Natural killer cell (primary cell): ENCODE data around the gene ADI1. TPM values are rescaled to one million over a fixed set of nuclear protein-coding genes. Genes with fewer than 3 reads are reported as not detected.

Experiments used
- ATAC-seq, 3 donors: fragments of 150-1000 bp in 2 of 3; fragments of 200-7000 bp in 1 of 3; cut with Tn5 transposase; 1 replicate in 1 of 3; 2 replicates in 2 of 3; pipeline ENCODE4 v1.10.0; 2021; ENCODE audit warnings: mild to moderate bottlenecking in 2 of 3, moderate library complexity in 2 of 3
- DNase-seq, 2 donors: peaks; one replicate each; pipeline versions ENCODE4 v3.0.0 to v3.0.0-alpha.2; 2013 to 2021; ENCODE audit warnings: mixed read lengths in 1 of 2
- H3K27ac ChIP-seq: one replicate; pipeline ENCODE4 v1.5.1; 2013; ENCODE audit warnings: mild to moderate bottlenecking, low read length
- H3K27me3 ChIP-seq: one replicate; pipeline ENCODE4 v1.6.1; 2013; ENCODE audit warnings: low read length; ENCODE audit not compliant: control insufficient read depth, insufficient read depth
- H3K36me3 ChIP-seq: one replicate; pipeline ENCODE4 v1.6.1; 2013; ENCODE audit warnings: low read length; ENCODE audit not compliant: control insufficient read depth, insufficient read depth
- H3K4me1 ChIP-seq: one replicate; pipeline ENCODE4 v1.6.1; 2013; ENCODE audit warnings: low read length; ENCODE audit not compliant: control insufficient read depth, insufficient read depth
- H3K4me3 ChIP-seq: one replicate; pipeline ENCODE4 v1.5.1; 2013; ENCODE audit warnings: low read length
- H3K9me3 ChIP-seq: one replicate; pipeline ENCODE4 v1.6.1; 2013; ENCODE audit warnings: low read length; ENCODE audit not compliant: control insufficient read depth, insufficient read depth
- H3K27ac Mint-ChIP-seq, 2 donors: one replicate each; pipeline ENCODE4 v1.8.0; 2022; ENCODE audit warnings: mild to moderate bottlenecking in 2 of 2, mixed read lengths in 2 of 2, moderate library complexity in 1 of 2
- H3K27me3 Mint-ChIP-seq, 2 donors: one replicate each; pipeline ENCODE4 v1.8.0; 2022; ENCODE audit warnings: low read depth in 2 of 2, mixed read lengths in 2 of 2
- H3K36me3 Mint-ChIP-seq: one replicate; pipeline ENCODE4 v1.8.0; 2022; ENCODE audit warnings: mixed read lengths
- H3K4me1 Mint-ChIP-seq, 2 donors: one replicate each; pipeline ENCODE4 v1.8.0; 2022; ENCODE audit warnings: mixed read lengths in 2 of 2
- H3K4me3 Mint-ChIP-seq: one replicate; pipeline ENCODE4 v1.8.0; 2022; ENCODE audit warnings: mild to moderate bottlenecking, moderate library complexity, mixed read lengths
- H3K9me3 Mint-ChIP-seq, 2 donors: one replicate each; pipeline ENCODE4 v1.8.0; 2022; ENCODE audit warnings: mixed read lengths in 2 of 2
- CTCF ChIP-seq: fragments of 200-600 bp; IDR thresholded peaks from one replicate; pipeline ENCODE4 v1.8.0; 2022; ENCODE audit warnings: antibody characterized with exemption
- WGBS: methylation state at CpG from one replicate; pipeline ENCODE4 v1.1.7; 2013; ENCODE audit warnings: missing lambda C conversion rate; ENCODE audit not compliant: insufficient coverage; 5-methylcytosine and 5-hydroxymethylcytosine counted together
- intact Hi-C: fragments of 100-400 bp; cut with micrococcal nuclease; formaldehyde crosslinking; loops from one replicate; pipeline ENCODE4 v1.14.2; 2022
- total RNA-seq, 4 donors: library from RNA; stranded (reverse); fragments of 120-200 nt in 1 of 4; gene quantifications; one replicate each; pipeline versions ENCODE4 v1.2.3 to v1.2.4, GENCODE V29; 2013 to 2022

The ADI1 gene
- total RNA-seq, 3 donors from 2014 or later (not counting 1 experiment from before 2014, with no cell fraction given): 15.9 to 23.0 (median 17.4) TPM

DNA sequence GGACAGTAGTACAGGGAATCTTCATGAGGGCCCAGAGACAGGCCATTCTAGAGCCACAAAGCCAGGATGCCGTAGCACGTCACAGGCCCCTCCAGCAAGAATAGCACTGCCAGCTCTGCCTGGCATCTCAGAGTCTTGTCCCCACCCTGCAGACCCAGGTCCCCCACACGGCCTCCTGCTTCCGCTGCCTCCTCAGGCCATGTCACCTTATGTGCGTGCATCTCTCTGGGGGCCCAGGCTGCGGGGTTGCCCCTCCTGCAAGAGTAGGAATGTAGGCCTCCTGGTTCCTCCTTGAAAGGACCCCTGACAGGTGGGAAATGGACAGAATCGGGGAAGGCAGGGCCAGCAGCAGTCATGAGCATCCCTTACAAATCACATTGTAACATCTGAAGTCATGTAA lies 49.8 kb downstream of the ADI1 start:
- Mint-ChIP-seq H3K27ac (no peak overlapping the region), H3K4me3 (no peak overlapping the region), H3K9me3 (no peaks in the 10 kb centered on the region), H3K4me1 (peaks cover 0 to 6% of the 10 kb centered on the region in 2 donors), H3K27me3 (no peaks in the 10 kb centered on the region), H3K36me3 (no peaks in the 10 kb centered on the region)
- Histone ChIP-seq H3K4me1 (no peaks in the 10 kb centered on the region), H3K27me3 (no peaks in the 10 kb centered on the region), H3K9me3 (no peaks in the 10 kb centered on the region), H3K36me3 (peaks cover 74% of the 10 kb centered on the region), H3K27ac (no peak overlapping the region), H3K4me3 (no peak overlapping the region)
- DNase-seq (no peak), ATAC-seq (no peak)
- WGBS: 95% methylated on average over 7 of the region's 7 CpGs
- intact Hi-C loops: no loop called here
- TF ChIP-seq CTCF: no peak

DNA sequence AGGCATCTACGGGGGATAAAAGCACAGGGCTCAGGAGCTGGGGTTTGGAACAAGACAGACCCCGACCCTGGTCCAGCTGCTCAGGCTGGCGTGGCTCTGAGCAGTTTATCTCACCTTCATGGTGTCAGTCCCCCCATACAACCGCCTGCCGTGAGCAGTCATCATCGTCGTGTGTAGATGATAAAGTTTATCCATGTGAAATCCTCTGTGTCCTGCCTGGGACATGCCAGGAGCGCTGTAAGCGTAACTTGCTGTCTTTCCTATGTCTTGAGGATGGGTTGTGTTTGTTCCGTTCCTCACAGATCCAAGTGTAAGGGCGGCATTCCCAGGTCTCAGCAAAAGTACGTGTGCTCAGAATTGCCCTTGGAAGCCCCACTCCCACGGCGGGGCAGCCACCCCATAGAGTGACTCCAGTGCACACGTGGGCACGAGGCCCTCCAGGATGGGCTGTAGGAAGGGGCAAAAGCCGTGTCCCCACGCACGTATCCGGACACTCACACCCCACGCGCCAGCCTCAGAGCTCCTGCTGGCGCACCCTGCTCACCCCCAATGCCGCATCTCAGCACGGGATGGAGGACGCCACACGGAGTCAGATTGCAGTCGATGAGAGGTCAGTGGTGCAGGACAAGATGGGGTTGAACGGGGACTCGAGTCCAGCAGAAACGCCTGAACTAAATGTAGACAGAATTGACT lies 50.9 kb downstream of the ADI1 start:
- ATAC-seq: no peak
- Histone ChIP-seq H3K36me3 (peaks cover 76% of the 10 kb centered on the region), H3K27ac (no peak overlapping the region), H3K27me3 (no peaks in the 10 kb centered on the region), H3K4me1 (no peaks in the 10 kb centered on the region), H3K4me3 (no peak overlapping the region), H3K9me3 (no peaks in the 10 kb centered on the region)
- no peaks in the 10 kb centered on the region for H3K36me3 Mint-ChIP-seq
- peaks cover 0 to 6% of the 10 kb centered on the region in 2 donors for H3K4me1 Mint-ChIP-seq
- H3K27me3 Mint-ChIP-seq: no peaks in the 10 kb centered on the region
- no peak for DNase-seq
- no peak overlapping the region for H3K4me3 Mint-ChIP-seq
- WGBS: 98% methylated on average over 31 of the region's 31 CpGs
- intact Hi-C loops: no loop called here
- no peaks in the 10 kb centered on the region for H3K9me3 Mint-ChIP-seq
- H3K27ac Mint-ChIP-seq: peak overlapping the region in 1 of 2 donors; percentile 6
- TF ChIP-seq CTCF: no peak

GRCh38 chr2:3467654-3468053 lies 51.7 kb downstream of the ADI1 start:
- no peak for TF ChIP-seq CTCF
- peak overlapping the region in 1 of 2 donors; percentile 6 for H3K27ac Mint-ChIP-seq
- no peaks in the 10 kb centered on the region for H3K36me3 Mint-ChIP-seq
- H3K9me3 ChIP-seq: no peaks in the 10 kb centered on the region
- DNase-seq (no peak), ATAC-seq (no peak)
- no peak overlapping the region for H3K4me3 ChIP-seq
- H3K9me3 Mint-ChIP-seq: no peaks in the 10 kb centered on the region
- 96% methylated on average over 15 of the region's 15 CpGs for WGBS
- intact Hi-C loops: no loop called here
- H3K4me3 Mint-ChIP-seq: no peak overlapping the region
- peaks cover 0 to 8% of the 10 kb centered on the region in 2 donors for H3K4me1 Mint-ChIP-seq
- H3K4me1 ChIP-seq: no peaks in the 10 kb centered on the region
- no peaks in the 10 kb centered on the region for H3K27me3 Mint-ChIP-seq
- no peaks in the 10 kb centered on the region for H3K27me3 ChIP-seq
- H3K36me3 ChIP-seq: peaks cover 79% of the 10 kb centered on the region
- H3K27ac ChIP-seq: no peak overlapping the region

GRCh38 chr2:3466966-3467365 lies 52.4 kb downstream of the ADI1 start:
- no peak overlapping the region for H3K27ac ChIP-seq
- TF ChIP-seq CTCF: no peak
- H3K36me3 ChIP-seq: peaks cover 73% of the 10 kb centered on the region
- ATAC-seq: no peak
- no peak overlapping the region for H3K4me3 ChIP-seq
- no peaks in the 10 kb centered on the region for H3K36me3 Mint-ChIP-seq
- no peak overlapping the region for H3K4me3 Mint-ChIP-seq
- H3K4me1 Mint-ChIP-seq: peaks cover 3 to 9% of the 10 kb centered on the region in 2 donors
- no peaks in the 10 kb centered on the region for H3K27me3 Mint-ChIP-seq
- no peaks in the 10 kb centered on the region for H3K9me3 ChIP-seq
- H3K27me3 ChIP-seq: no peaks in the 10 kb centered on the region
- intact Hi-C loops: no loop called here
- H3K27ac Mint-ChIP-seq: no peak overlapping the region
- no peaks in the 10 kb centered on the region for H3K9me3 Mint-ChIP-seq
- WGBS: 95% methylated on average over 14 of the region's 14 CpGs
- peaks cover under 1% of the 10 kb centered on the region for H3K4me1 ChIP-seq
- DNase-seq: no peak
